GM18909 (cell line): ENCODE measurements around the gene SRGAP3.

ENCODE experiments used
- ATAC-seq: cut with Tn5 transposase; IDR thresholded peaks from one replicate; pipeline ENCODE4 v1.9.1; 2021; ENCODE audit warnings: mild to moderate bottlenecking; ENCODE audit not compliant: unreplicated experiment, poor library complexity

Gene SRGAP3

GRCh38 chr3:9229879-9230278 is 19.6 kb downstream of the SRGAP3 start:
- ATAC-seq = no peak

DNA sequence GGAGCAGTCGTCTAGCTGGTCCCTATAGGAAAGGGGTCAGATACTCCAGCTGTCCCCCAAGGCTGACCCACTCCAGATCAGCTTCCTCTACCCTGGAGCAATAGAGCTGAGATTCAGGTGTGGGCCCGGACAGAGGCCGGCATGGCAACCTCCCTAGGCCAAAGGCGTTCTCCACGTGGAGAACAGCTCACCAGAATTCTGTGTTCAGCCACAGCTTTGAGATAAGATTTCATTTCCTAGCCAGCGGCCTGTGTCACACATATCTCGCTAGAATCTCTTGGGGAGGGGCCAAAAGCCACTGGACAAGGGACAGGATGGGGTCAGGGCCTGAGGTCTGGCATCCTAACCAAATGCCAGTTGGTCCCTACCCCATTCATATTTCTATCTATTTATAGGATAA is 20.1 kb downstream of the SRGAP3 start:
- no peak for ATAC-seq

GRCh38 chr3:9226326-9226725 is 23.1 kb downstream of the SRGAP3 start:
- no peak for ATAC-seq

DNA sequence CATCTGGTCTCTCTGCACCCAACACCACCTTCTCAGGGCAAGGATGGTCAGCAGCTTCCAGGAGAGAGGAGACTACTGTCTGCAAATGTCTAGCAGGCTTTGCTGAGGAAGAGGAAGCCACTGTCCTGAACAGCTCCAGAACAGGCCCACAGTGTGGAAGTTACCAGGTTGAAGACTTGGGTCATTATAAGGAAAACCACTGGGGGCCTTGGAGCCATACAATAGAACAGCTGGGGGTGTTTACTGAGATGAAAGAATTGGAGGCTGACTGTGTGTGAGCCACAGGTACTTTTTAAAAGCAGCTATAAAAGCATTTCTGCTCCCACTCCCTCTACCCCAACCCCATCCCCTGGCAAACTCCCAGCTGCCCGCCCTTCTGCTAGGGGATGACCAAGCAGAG is 24.2 kb downstream of the SRGAP3 start:
- no peak for ATAC-seq

DNA sequence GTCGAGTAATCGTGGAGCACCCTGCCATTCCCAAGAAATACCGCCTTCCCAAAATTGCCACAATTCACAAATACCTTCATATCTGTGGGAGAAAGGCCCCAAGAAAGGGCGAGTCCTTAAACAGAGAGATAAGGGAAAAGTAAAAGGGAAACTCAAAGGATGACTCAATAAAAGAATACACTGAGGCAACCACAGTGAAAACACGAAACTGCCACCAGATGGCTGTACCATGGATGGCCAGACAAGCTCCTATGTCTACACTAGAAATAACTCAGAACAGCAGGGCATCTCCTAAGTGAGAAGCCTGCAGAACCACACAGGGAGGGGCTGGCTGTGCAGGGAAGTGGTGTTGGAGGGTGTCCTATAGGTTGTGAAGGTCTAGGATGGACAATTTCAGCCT is 25.0 kb downstream of the SRGAP3 start:
- peak; percentile 95 for ATAC-seq

- no peak for ATAC-seq
Measured at GRCh38 chr3:9223672-9224071, 25.8 kb downstream of the SRGAP3 start.

DNA sequence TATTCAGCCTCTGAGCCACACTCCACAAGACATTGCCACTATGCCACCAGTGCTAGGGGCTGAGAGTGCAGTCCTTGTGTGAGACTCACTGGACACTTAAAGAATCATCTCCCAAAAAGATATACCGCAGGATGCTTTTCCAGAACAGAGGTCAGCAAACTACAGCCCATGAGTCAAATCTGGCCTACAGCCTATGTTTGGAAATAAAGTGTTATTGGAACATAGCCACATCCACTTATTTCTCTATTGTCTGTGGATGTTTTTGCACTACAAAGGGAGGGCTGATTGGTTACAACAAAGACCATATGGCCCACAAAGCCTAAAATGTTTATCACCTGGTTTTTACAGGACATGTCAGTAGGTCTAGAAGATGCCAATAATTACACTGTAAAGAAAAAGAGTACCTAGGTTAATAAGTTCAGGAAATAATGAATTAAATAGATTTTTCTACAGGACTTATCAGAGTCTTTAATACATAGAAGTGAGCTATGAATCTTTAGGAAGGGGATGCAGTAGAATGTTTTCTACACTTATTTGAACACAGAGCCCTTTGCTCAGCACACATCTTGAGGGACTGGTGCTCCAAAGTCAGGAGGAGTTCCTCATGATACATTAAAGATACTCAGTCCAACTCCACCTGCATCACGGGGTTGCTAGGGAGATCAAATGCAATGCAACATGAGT is 26.3 kb downstream of the SRGAP3 start:
- no peak for ATAC-seq

DNA sequence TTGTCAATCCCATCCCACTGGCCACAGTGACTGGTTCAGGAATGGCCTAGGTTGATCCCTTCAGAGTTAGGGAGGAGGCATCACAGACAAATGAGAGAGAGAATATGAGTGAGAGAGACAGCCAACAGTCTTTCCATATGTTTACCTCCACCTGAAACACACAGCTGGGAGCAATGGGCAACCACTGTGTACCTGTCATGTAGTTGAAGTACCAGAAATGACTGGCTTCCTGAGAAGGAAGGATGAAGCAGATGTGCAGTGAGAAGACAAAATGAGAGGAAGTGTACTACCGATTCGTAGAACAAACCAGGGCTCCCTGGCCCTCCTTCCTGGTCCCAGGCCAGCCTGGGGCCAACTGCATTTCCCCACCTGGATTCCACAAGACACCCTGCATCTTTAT is 27.4 kb downstream of the SRGAP3 start:
- no peak for ATAC-seq

DNA sequence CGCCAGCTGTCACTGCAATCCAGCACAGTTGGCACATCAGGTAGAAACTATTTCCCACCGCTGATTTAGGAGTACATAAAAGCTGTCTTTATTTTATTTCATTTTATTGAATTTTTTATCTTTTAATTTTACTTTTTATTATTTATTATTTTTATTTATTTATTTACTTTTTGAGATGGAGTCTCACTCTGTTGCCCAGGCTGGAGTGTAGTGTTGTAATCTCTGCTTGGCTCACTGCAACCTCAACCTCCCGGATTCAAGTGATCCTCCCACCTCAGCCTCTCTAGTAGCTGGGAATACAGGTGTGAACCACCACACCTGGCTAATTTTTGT is 31.0 kb downstream of the SRGAP3 start:
- ATAC-seq = no peak

DNA sequence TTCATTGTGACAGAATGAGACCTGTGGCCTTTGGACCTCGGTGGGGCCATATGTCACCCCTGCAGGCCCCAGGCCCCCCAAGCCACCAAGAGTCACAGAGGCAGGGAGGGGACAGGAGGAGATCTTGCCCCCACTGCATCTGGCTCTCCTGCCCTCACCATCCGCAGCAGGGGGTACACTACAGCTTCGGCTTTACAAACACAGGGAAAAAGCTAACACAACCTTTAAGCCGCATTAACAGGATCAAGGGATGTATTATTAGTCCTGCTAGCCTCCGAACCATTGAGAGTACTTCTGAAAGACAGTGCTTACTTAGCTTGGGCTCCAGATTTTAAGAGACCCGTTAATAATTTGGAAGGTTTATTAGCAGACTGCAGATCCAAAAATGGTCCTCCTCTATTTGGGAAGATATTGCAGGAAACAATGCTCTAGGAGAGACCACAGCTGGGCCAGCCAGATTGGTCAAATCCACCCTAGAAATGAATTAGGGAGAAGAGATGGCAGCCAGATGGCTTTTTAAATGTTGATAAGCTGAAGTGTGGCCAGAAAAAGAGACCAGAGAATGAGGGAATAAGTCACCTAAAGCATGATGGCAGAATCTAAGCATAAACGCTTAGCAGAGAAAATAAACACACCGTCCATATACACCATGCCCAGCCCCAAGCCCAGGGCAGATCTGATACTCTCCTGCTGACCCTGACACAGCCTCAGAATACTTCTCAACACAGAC is 31.5 kb downstream of the SRGAP3 start:
- no peak for ATAC-seq

- no peak for ATAC-seq
Measured at GRCh38 chr3:9216736-9217135, 32.7 kb downstream of the SRGAP3 start.

- ATAC-seq = no peak
Measured at GRCh38 chr3:9214599-9214998, 34.8 kb downstream of the SRGAP3 start.

DNA sequence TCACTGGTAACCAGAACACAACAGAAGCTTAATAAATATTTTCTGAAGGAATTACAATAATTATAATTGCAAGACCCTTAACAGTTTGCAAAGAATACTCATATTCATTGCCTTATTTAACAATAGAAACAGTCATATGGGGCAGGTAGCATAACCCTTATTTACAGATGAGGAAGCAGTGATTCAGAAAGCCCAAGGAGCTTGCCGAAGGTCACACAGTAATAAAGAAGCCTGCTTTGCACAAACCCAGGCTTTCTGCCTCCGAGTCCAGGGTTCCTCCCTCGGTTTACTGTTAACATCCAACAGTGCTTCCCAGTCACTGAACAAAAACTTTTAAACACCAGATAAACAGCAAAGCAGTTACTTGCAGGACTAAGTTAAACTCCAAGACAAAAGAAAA is 35.3 kb downstream of the SRGAP3 start:
- ATAC-seq = no peak

DNA sequence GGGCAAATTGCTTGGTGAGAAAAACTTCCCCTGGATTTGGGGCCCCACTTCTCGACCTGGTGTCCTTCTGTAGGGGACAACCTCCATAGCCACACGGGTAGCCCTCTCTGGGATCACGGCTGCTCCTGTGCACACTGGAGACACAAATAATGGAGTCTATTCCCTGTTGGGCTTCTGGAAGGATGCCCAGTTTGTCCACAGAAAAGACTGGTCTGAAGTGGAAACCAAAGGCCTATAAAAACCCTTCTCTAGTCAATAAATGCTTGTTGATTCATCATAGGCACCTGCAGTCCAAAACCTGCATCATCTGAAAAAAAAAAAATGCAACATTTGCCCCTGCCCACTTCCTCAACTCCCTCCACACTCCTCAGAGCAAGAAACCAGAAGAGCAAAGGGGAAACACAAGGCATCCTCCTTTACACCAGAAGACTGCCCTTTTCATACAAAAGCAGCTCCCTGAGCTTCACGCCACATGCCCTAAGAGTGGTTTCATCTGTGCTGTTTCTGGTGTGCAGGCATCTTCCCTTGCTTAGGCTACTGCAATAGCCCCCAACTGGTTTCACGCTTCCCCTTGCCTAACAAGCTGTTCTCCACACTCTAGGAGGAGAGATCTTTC is 36.3 kb downstream of the SRGAP3 start:
- no peak for ATAC-seq

DNA sequence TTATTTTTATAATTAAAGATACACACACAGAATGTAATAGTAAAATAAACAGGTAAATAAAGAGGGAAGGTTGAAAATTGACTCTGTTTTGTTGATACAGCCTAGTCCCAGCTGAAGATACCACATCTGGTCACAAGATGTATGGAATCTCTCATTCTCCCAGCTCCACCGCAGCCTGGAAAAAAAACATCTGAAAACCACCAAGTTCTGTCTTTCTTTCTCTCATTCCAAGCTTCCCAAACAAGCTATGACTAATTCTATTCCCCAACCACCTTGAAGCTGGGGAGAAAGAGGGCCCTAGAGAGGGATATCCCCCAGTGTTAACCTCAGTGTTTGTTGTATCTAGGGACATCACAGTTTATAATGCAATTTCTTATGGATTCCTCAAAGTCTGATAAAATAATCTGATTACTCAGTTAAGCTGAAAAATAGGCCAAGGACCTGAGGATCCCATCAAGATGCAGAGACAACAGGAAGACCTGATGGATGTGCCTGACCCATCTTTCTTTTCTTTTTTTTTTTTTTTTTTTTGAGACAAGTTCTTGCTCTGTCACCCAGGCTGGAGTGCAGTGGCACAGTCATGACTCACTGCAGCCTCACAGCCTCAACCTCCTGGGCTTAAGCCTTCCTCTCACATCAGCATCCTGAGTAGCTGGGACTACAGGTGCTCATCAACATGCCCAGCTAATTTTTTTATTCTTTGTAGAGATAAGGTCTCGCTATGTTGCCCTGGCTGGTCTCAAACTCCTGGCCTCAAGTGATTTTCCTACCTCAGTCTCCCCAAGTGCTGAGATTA is 38.1 kb downstream of the SRGAP3 start:
- no peak for ATAC-seq

DNA sequence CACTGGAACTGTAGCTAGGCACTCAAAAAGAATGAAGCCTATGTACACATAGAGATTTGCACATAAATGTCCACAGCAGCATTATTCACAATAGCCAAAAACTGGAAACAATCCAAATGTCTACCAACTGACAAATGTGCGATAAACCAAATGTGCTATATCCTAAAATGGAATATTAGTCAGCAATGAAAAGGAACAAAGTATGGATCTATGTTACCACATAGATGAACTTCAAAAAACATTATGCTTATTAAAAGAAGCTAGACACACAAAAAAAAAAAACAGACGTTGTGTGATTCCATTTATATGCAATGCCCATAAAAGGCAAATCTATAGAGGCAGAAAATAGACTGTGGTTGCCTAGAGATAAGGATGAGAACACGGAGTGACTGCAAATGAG is 39.7 kb downstream of the SRGAP3 start:
- no peak for ATAC-seq

DNA sequence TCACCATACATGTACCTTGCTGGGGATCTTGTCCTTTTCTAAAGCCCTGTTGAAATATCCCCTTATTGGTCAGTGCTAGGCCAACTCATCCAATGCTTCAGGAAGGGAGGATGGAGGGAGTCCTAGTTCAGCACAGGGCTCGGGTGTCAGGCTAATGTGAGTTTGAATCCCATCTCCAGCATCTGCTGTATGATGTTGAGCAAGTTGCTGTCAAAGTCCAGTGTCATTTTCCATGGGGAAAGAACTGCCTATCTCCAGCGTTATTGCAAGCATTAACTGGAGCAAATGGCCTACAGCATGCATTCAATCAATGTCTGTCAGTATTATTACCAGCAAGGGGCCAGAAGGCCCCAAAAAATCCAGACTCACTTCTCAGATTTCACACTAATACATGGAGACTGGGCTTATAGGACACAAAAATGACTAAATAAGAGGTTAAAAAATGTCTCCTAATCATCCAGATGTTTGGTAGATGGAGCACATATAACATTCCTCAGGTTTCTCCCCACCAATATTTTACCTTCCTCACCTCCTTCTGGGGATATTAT is 40.8 kb downstream of the SRGAP3 start:
- no peak for ATAC-seq

GRCh38 chr3:9207116-9207763 is 42.2 kb downstream of the SRGAP3 start:
- no peak for ATAC-seq

DNA sequence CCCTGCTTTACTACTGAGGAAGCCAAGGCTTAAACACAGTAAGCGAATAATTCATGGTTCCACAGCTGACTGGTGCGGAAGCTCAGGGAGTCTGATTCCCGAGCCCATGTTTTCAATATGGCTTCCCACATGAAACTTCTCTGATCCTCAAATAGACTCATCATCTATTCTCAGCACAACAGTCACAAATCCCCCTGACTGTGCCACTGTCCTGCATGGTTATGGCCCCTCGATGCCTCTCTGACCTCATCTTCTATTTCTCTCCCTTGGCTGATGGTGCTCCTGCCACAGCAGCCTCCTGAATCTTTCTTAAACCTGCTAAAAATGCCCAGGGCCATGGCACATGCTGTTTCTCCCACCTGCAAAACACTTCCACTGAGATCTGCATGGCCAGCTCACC is 43.2 kb downstream of the SRGAP3 start:
- no peak for ATAC-seq
